HG03108 (cell line): ENCODE results near the gene SORCS2.
"Not testable (repeated sequence)": the region's sequence is repeated elsewhere in the genome, so short reads cannot be mapped to it uniquely, and the experiment has no call there.

Experiments used
- ATAC-seq: cut with Tn5 transposase; IDR thresholded peaks from one replicate; pipeline ENCODE4 v1.9.1; 2021; ENCODE audit warnings: moderate library complexity; ENCODE audit not compliant: unreplicated experiment

The SORCS2 gene

DNA sequence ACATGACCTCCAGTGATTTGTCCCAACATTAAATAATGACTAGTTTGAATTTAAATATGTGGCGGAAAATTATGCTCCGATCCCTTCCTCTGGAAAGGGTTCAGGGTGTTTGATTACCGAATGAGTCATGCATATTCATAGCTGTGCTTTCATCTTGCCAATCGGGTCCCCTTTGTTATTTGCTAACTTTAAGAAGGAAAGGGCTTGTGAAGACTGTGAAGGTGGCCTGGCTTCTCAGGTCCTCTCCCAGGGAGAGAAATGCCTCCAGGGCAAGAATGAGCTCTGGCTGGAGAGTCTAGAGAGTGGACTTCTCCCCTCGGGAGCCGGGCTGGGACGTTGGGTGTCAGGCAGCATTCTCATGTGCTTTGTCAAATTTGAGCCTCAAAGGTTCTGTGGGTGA is 397.9 kb downstream of the SORCS2 start:
- no peak for ATAC-seq

DNA sequence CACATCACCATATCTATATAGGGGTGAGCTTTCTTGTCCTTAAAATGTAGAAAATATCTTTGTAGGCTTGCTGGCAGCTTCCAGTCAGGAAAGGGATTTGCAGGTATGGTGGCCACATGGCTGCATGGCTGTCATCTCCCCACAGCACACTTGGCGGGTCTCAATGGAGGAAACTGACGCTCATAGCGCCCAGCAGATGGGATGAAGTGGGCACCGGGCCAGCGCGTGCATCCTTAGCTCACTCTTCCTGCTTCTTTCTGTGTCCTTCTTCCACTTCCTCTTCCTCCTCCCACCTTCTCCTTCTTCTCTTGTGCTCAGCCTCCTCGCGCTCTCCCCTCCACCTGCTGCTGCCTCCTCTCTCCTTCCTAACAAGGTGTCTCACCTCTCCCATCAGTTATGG is 398.6 kb downstream of the SORCS2 start:
- no peak for ATAC-seq

DNA sequence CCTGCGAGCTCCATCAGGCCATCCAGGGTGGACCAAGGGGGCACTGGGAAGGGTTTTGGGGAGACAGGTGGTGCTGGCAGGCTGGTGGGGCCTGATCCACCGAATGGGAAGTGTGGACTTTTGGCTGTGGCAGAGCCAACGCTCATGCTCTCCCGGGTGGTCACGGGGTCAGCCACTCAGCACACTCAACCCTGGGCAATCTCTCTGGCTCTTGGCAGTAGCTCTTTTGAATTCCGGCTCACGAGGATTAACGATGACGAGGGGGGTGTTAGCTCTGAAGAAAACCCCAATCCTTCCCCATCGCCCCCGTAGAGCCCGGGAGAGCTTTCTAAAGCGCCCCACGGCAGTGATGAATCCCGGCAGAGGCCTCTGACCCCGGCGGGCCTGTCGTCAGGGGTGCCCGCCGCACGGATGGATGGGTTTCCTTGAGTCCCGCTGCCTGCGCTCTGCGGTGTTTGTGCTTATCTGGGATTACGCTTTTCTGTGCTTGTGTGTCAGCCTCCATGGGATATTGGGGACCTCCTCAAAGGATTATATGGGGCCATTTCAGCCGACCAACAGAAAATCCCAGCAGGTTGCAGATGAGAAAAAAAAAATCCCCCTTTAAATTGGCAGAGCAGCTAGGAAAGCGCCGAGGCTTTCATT is 399.2 kb downstream of the SORCS2 start:
- no peak for ATAC-seq

DNA sequence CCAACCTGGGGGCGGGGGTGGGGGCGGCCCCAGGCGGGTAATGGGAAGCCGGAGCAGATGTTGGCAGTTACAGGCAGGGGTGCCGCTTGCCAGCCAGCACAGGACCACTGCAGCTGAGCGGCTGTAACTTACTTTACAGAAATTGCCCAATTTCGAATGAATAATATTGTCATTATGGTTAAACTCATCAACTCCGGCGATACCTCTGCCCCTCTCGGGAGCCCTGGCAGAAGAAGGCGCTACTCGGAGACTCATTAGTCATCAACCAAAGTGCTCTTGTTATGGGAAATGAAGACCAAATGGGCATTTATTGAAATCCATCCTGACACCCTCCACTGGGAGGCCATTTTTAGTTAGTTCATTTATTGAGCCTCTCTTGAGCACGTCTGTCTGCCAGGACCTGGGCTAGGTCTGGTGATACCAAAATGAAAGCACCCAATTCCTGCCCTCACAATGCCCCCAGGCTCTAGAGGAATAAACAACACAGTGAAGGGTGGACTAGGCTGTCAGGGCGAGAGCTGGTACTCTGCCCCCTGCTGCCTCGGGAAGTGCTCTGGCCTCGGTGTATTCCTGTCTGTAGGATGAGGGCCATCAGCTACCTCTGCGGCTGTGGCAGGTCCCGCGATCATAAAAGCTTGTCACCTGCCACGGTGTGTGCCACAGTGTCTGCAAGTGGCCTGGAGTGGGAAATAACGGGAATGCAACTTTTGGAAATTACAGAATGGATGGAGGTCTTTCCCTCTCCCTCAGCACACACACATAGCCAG is 401.5 kb downstream of the SORCS2 start:
- ATAC-seq = no peak

DNA sequence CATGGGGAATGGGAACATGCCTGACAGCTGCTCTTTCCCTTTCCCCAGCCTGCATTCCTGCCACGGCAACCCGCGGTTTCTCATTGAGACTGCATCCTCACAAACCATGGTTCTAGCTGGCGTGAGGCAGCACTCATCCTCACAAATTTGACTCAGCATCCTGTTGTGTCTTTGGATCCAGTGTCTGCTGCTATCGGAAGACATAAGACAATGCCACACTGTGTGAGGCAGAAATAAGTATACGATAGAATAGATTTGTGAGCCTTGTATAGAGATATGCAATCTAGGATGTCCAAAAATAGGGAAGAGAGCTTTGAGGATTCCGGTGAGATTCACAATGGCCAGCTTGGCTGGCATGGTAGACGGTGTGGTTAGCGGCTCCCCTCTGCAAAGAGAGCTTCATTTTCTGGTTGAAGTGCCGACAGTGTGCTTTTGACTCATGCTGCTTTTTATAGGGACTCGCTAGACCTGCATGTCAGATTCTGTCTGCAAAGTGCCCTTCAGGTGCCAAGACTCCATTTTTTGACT is 403.7 kb downstream of the SORCS2 start:
- ATAC-seq = no peak

DNA sequence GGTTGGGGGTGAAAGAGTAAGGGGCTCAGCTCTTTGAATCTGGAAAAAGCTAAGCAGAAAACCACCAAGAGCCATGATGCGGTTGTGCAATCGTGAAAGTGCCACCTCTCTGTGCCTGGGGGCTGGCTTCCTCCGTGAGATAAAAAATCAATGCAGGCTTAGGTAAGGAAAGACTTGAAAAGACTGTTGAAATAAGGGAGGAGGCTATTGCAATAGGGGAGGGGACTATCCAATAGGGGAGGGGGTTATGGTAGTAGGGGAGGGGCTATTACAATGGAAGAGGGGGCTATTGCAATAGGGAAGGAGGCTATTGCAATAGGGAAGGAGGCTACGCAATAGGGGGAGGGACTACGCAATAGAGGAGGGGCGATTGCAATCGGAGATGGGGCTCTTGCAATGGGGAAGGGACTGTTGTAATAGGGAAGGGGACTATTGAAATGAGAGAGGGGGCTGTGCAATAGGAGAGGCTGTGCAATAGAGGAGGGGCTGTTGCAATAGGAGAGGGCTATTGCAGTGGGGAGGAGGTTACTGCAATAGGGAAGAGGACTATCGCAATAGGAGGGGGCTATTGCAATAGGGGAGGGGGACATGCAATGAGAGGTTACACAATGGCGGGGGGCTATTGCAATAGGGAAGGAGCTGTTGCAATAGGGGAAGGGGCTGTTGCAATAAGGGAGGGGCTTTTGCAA is 404.7 kb downstream of the SORCS2 start:
- no peak for ATAC-seq

DNA sequence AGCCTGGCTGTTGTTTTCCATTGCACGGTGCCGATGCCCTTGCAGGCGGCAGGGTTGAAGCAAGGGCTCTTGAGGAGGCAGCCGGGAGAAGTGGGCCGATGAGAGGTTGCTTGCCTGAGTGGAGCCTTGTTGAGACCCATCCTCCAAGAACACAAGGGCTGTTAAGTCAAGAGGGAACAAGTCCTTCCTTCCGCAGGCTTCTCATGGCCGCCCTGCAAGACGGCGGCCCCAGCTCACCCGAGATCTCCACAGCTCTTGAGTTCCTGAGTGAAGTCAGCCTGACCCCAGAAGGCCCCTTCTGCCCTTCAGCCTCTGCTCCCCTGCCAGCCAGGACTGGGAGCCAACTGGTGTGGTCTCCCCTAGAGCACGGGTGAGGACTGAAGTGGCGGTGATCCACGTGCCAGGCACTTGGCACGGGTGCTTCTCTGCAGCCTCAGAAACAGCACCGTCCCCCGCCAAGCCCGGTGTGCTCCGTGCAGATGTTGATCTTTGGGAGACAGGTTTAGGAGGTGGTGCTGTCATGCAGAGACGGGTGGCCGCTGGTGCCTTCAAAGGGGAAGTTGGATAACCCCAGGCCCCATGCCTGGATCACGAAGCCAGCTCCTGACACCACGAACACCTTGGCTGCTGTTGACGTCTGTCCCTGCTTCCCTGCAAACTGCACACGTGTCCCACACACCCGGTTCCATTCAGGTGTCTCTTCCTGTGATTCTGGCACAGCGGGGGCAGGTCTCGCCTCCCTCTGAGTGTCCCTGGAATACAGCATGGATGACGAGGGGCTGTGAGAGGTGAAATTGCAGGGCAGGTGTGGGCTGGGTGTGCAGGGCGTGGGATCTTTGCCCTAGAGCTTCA is 406.8 kb downstream of the SORCS2 start:
- no peak for ATAC-seq

DNA sequence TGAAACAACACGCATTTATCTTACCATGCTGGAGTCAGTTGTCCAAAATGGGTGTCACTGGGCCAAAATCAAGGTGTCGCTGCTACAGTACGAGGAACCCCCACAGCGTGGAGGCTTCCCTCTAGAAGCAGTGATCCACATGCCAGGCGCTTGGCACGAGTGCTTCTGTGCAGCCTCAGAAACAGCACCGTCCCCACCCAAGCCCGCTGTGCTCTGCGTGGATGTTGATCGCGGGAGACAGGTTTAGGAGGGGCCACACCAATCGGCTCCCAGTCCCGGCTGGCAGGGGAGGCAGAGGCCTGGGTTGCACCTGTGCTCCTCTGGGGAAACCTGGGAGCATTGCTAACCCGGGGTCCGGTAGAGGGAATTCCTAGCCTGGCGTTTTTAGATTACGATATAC is 407.9 kb downstream of the SORCS2 start:
- ATAC-seq = no peak

DNA sequence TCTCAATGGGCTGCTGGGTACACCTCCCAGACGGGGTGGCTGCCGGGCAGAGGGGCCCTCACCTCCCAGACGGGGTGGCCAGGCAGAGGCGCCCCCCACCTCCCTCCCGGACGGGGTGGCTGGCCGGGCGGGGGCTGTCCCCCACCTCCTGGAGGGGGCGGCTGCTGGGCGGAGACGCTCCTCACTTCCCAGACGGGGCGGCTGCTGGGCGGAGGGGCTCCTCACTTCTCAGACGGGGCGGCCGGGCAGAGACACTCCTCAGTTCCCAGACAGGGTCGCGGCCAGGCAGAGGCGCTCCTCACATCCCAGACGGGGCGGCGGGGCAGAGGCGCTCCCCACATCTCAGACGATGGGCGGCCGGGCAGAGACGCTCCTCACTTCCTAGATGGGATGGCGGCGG is 409.8 kb downstream of the SORCS2 start:
- ATAC-seq = not testable (repeated sequence)

DNA sequence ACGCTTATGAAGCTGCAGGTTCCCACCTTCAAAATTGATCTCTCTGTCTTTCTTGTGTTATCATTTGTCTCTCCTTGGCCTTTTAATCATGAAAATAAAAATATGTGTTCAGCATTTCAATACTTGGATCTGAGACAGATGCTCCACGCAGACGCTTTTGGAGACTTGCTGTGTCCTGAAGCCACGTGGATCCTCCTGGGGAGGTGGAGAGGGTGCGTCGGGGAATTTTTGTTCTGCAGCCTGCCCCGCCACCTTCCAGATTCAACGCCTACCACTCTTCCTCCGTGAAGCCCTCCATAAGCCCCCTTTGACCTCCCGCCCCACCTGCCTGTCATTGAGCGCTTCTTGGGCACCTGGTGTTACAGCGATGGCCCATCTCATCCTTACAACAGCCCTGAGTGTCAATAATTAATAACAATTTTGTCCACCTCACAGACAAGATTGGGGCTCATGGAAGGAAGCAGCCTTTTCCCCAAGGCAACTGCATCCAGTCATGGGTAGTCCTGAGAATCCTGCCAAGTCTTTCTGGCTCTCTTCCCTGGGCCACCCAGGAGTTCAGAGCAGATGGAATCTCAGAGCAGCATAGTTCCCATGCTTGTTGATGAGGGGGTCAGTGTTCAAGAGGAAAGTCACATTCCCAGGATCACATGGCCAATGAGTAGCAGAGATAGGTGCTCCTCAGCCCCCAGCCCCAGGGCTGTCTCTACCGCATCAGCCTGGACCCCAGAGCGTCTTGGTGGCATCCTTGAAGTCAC is 415.0 kb downstream of the SORCS2 start:
- ATAC-seq = no peak

DNA sequence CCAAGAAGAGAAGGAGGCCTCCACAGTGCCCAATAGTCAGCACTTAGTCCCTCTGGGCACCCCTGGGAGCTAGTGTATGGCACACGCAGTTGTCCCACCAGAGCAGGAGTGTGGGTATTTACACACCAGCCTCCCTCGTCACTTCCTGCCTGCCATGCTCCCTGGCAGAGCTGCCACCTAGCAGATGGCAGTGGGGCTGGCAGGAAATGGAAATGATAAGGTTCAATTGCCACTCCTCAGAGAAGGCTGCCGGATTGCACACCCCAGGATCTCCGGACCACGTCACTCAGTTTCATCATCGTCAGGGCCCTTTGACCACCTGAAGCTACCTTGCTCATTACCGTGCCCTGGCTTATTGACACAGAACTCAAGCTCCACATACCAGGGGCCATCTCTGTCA is 415.7 kb downstream of the SORCS2 start:
- no peak for ATAC-seq

DNA sequence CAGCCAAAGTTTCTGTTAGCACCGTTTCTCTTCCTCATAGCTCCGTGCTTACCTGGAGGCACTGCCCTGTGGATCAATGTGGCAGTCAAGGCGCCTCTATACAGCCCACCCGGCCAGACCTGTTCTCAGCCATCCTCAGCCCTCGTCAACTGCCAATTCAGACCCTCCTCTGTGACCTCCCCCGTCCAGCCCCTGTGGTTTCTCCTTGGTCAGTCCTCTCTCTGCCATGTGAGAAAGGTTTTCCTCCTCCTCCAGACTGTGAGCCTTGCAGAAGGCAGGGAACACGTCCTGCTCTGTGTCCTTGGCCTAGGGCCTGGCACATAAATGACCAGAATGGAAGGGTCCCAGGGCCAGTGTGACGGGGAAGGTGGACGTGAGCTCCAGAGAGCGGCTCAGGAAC is 417.0 kb downstream of the SORCS2 start:
- no peak for ATAC-seq

DNA sequence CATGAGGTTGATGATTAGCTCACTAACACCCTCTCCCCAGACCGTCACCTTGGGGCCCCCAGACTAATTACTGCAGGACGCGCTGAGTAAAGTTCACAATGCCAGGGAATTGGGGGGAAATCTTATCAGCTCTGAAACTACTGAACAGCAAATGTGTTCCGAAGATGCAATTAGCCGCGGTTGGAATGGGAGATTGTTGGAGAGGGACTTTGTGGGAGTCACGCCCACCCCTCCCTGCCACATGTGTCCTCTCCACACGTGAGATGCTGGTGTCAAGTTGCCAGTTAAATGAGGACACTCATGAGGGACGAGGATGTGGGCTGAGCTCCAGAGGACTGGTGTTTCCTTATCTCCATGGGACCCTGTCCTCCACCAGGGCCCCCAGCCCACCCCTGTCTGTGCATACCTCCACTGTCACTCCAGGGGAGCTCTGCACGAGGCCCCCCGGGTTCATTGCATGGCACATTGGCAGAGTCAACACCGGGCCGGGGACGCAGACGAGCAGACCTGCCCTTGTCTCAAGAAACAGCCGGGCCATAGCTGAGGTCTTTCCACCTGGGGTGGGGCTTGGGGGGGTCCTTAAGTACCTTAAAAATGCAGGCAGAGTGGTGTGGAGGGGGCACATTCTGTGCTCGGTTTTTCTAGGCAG is 417.8 kb downstream of the SORCS2 start:
- no peak for ATAC-seq

DNA sequence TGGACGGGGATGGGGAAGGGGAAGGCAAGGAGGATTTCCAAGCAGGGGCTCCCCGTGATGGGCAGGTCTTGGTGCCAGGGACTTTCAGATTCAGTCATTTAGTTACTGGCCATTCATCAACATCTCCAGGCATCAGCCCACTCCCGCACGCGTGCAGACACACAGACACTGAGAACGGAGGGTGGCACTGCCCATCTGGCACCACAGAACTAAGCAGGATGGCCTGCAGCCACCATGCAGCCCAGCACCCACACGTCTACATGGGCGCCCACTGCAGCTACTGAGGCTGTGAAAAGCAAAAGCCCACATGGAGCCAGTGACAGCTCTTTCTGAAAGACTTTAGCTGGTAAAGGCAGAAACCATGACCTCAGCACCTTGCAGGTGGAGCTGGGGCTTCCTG is 418.5 kb downstream of the SORCS2 start:
- no peak for ATAC-seq

DNA sequence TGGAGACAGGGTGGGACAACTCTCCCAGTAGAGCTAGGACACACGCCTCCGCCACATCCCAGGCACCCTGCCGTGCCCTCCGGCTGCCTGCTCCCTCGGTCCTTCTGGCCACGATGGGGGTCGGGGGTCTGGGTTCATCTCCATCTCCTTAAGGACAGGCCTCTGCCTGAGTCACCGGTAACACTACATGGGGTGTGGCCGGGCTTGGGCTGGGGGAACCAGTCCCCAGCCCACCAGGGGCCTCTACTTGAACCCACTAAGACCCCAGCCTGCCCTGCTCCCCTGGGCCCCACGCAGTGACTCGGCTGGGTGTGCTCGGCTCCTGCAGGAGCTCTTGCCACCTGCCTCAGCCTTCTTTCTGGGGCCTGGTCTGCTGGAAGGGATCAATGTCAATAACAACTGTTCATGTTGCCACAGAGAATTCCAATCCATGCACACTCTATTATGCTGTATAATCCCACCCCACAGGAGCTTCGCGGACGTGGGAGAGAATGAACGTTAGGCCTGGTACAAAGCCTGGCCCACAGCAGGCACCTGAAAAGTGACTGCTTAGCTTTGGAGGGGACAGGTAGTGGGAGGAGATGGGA is 420.1 kb downstream of the SORCS2 start:
- no peak for ATAC-seq

DNA sequence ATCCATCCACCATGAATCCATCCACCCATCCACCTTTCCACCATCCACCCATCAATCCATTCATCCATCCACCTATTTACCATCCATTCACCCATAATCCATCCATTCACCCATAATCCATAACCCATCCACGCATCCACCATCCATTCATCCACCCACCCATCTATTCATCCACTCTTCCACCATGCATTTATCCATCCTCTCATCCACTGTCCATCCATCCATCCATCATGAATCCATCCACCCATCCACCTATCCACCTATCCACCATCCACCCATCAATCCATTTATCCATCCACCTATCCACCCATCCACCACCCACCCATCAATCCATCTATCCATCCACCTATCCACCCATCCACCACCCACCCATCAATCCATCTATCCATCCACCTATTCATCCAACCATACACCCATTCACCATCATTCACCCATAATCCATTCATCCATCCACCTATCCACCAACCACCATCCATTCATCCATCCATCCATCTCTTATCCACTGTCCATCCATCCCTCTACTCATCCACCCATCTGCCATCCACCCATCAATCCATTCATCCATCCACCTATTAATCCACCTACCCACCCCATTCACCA is 422.1 kb downstream of the SORCS2 start:
- no peak for ATAC-seq

DNA sequence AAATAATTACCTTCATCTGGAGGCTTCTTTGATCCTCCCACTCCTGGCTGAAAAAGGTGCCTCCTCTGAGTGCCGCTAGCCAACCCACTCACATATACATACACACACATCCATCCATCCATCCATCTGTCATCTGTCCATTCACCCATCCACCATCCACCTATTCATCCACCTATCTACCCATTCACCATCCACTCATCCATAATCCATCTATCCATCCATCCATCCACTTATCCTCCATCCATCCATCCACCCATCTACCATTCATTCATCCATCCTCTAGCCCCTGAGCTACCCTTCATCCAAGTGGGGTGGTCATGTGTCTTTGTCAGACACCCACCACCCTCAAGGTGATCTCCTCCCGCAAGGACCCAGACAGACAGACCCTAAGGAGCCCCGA is 423.9 kb downstream of the SORCS2 start:
- ATAC-seq = no peak

DNA sequence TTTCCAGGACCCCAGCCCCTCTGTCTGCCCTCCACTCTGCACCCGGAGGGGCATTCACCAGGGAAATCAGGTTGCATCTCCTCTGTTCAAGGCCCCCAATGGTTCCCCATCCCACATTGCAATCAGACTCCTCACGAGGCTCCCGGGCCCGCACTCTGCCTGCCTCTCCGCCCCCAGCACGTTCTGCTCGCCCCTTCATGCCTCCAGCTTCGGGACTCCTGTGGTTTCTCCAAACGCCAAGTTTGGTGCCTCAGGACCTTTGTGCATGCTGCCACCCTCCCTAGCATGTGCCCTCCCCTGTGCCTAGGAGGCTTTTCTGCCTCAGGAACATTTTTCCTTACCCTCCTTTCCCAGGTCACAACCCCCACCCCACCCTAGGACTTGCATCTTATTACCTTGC is 426.0 kb downstream of the SORCS2 start:
- ATAC-seq = no peak
